IMR-90 (cell line): Measurements from ENCODE around the gene KRT86.

Experiments used
- BHLHE40 ChIP-seq: fragments of 150-350 bp; IDR thresholded peaks from 2 replicates; pipeline ENCODE4 v1.6.1; 2016; ENCODE audit warnings: mild to moderate bottlenecking, low read depth, low read length
- CHD1 ChIP-seq: IDR thresholded peaks from 2 replicates; pipeline ENCODE4 v1.6.1; 2012; ENCODE audit warnings: low read depth, low read length, improper control_type of control experiment
- CTCF ChIP-seq: conservative IDR thresholded peaks from 2 replicates; pipeline ENCODE4 v1.5.1; 2012; ENCODE audit warnings: mild to moderate bottlenecking, low read depth, low read length, improper control_type of control experiment
- ELK1 ChIP-seq: fragments of 150-350 bp; IDR thresholded peaks from 2 replicates; pipeline ENCODE4 v1.6.1; 2016; ENCODE audit warnings: low read depth, mild to moderate bottlenecking, low read length, moderate library complexity, borderline replicate concordance
- FOS ChIP-seq: fragments of 150-350 bp; IDR thresholded peaks from 2 replicates; pipeline ENCODE4 v1.6.1; 2016; ENCODE audit warnings: low read depth, low read length
- MAFK ChIP-seq: IDR thresholded peaks from 2 replicates; pipeline ENCODE4 v1.6.1; 2012; ENCODE audit warnings: low read depth, low read length, improper control_type of control experiment
- POLR2A ChIP-seq: IDR thresholded peaks from 2 replicates; pipeline ENCODE4 v1.6.1; 2012; ENCODE audit warnings: mild to moderate bottlenecking, low read depth, low read length
- RCOR1 ChIP-seq: IDR thresholded peaks from 2 replicates; pipeline ENCODE4 v1.6.1; 2012; ENCODE audit warnings: mild to moderate bottlenecking, low read length, improper control_type of control experiment; ENCODE audit not compliant: insufficient replicate concordance
- RFX5 ChIP-seq: IDR thresholded peaks from 2 replicates; pipeline ENCODE4 v1.8.0; 2012; ENCODE audit warnings: low read depth, mild to moderate bottlenecking, low read length, moderate library complexity
- SMC3 ChIP-seq: fragments of 150-350 bp; IDR thresholded peaks from 2 replicates; pipeline ENCODE4 v1.6.1; 2016; ENCODE audit warnings: low read depth, mild to moderate bottlenecking, antibody characterized with exemption, low read length, moderate library complexity
- USF2 ChIP-seq: fragments of 150-350 bp; IDR thresholded peaks from 2 replicates; pipeline ENCODE4 v1.6.1; 2017; ENCODE audit warnings: mild to moderate bottlenecking, antibody characterized with exemption, low read length, low read depth

GRCh38 chr12:52285851-52286530 is 11.5 kb downstream of the KRT86 start:
- TF ChIP-seq CTCF (no peak), RFX5 (no peak), USF2 (no peak), SMC3 (no peak), BHLHE40 (no peak), POLR2A (no peak), CHD1 (no peak), ELK1 (no peak), MAFK (no peak), RCOR1 (no peak), FOS (no peak)
